Bronchus fibroblast of lung (primary cell): ENCODE results near the gene NLRC3. TPM values are rescaled to one million over a fixed set of nuclear protein-coding genes. Genes with fewer than 3 reads are reported as not detected.

Experiments used
- total RNA-seq: library from RNA; depleted of rRNA; stranded (reverse); fragments of >200 nt; gene quantifications from 2 replicates; pipeline ENCODE4 v1.2.3, GENCODE V29; 2015

NLRC3 gene
- total RNA-seq: not detected in 2 replicates

DNA sequence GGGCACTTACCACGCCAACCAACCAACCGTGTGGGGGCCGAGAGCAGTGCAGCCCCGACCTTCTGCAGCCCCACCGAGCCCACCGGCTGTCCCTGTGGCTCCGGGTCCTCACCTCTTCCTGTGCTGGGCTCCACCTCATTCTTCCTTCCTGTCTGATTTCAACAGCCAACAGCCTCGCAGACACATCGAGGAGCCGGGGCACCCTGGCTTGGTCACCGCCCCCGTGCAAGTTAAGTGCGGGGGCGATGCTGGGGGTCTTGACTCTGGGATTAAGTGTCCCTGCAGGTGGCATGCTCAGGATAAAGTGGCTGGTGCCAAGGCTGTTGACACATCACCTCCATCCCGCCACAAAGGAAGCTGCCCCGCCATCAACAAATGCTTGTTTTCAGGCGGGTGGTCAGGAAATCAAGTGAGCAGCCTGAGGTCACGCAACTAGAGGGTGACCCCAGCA is at the start of gene NLRC3:
Gene NLRC3 (minus strand): TSS at position 102 of the 451 bp plus-strand sequence. CDS start 12,367 bp downstream, outside the sequence.

DNA sequence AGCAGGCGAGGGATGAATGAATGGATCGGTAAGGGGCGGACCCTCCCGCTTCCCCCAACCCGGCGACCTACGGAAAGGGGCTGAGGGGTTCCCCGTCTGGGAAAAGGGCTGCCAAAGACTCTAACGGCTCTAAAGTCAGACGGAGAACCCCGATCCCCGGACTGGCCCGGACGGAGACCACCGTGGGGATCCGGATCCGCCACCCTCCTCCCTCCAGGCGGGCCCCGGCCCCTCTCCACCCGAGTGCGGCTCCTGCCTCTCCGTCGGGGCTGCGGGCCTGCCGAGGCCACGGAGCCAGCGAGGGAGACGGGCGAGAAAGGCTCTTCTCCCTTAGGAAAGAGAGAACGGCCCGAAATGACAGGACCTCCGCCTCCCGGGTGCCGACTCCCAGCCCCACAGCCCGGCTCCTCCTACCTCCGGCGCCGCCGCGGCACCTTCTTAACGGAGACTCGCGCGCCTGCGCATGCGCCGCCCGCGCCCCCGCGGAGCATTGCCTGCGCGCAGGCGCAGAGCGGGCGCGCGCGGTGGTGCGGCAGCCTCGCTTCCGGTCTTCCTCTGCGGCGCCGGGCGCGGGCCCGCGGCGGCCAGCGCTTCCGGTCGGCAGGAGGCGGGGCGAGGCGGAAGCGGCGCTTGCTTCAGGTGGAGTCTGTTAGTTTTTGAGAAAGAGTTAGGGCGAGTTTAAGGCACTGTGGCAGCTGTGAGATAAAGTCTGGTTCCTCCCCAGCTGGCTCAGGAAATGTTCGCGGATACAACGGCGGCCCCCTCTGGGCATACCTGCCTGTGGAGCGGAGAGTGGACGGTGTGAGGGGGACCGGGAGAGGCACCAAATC is 34.2 kb upstream of the NLRC3 start, which contains the start of gene SLX4:
Gene SLX4 (minus strand): TSS at position 461 of the 830 bp plus-strand sequence. CDS start 2,642 bp downstream, outside the sequence.

GRCh38 chr16:3495176-3495575 is 82.0 kb downstream of the NLRC3 start, which contains the start of gene C16orf90:
Gene C16orf90, minus strand, starts transcription at chr16:3495489. Its CDS starts 68 bp downstream, at chr16:3495421.

Other genes starting within 250 kb of the NLRC3 start
- gene OR2C1, start 221.5 kb downstream of the NLRC3 start, total RNA-seq: not detected in 2 replicates
- gene ZSCAN32, start 176.4 kb downstream of the NLRC3 start, total RNA-seq: 8.1 and 8.9 TPM in 2 replicates
- gene ZNF174, start 176.2 kb downstream of the NLRC3 start, total RNA-seq: 7.6 and 8.9 TPM in 2 replicates
- gene ZNF597, start 133.9 kb downstream of the NLRC3 start, total RNA-seq: 0.67 and 0.74 TPM in 2 replicates
- 15.0 and 16.3 TPM in 2 replicates for gene NAA60, start 133.7 kb downstream of the NLRC3 start, total RNA-seq
- gene C16orf90, start 81.9 kb downstream of the NLRC3 start, total RNA-seq: not detected in 2 replicates
- gene CLUAP1, start 76.4 kb downstream of the NLRC3 start, total RNA-seq: 12.3 and 12.8 TPM in 2 replicates
- gene SLX4, start 34.2 kb upstream of the NLRC3 start, total RNA-seq: 6.4 and 6.9 TPM in 2 replicates
- 4.9 and 6.1 TPM in 2 replicates for gene DNASE1, start 77.3 kb upstream of the NLRC3 start, total RNA-seq
- 111 and 121 TPM in 2 replicates for gene TRAP1, start 140.1 kb upstream of the NLRC3 start, total RNA-seq